ENCODE data around the gene EEFSEC. TPM values are rescaled to one million over a fixed set of nuclear protein-coding genes. Genes with fewer than 3 reads are reported as not detected.

Gene EEFSEC
- total RNA-seq, 1 donor from 2014 or later: 23.4 TPM

DNA sequence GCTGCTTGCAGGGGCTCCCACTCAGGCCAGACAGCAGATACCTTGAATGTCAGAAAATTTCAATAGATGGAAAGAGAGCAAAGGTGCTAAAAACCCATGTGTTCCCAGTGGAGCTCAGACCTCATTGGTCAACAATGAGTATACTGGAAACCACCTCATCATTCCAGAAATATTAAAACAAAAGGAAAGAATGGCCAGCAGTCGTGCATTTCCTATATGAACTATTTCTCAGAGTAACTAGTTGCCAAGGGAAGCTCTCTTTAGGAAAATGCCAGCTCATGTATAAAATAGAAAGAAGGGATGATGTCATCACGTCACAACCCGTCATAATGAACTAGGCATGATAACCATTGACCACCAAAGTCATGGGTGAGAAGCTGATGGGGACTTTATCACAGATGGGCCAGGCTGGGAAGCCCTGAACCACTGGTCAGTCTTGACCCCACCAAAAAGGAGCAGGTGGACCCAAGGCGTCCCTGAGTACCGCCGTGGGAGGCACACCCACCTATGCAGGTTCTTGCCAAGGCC lies 295.9 kb downstream of the EEFSEC start:
- Mint-ChIP-seq H3K4me3 (no peak overlapping the region), H3K36me3 (ENCODE audit: low read depth) (no peaks in the 10 kb centered on the region), H3K27ac (ENCODE audit: unreplicated experiment) (no peak overlapping the region), H3K4me1 (no peaks in the 10 kb centered on the region), H3K27me3 (ENCODE audit: low read depth) (peaks cover 69% of the 10 kb centered on the region), H3K9me3 (peaks cover 9% of the 10 kb centered on the region)
- no peak for TF ChIP-seq CTCF (conservative IDR thresholded peaks at IDR 0.05)
- DNase-seq (ENCODE audit: low read depth, low spot score): no peak

DNA sequence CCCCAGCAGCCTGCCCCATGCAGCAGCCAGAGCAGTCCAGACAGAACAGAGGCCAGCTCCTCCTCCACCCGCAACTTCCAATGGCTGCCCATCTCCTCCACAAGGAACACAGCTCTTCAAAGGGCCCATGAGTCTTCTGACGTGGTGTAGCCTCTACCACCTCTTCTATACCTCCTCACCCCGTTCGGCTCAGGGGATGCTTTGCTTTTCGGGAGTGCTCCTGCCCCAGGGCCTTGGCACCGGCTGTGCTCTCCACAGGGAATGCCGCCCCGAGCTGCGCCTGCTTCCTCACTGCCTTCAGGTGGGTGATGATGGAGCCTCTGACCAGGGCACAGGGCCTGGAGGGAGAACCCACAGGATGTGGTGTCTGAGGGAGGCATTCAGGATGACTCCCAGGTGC lies 298.8 kb downstream of the EEFSEC start:
- H3K27me3 Mint-ChIP-seq (ENCODE audit: low read depth): peaks cover 67% of the 10 kb centered on the region

DNA sequence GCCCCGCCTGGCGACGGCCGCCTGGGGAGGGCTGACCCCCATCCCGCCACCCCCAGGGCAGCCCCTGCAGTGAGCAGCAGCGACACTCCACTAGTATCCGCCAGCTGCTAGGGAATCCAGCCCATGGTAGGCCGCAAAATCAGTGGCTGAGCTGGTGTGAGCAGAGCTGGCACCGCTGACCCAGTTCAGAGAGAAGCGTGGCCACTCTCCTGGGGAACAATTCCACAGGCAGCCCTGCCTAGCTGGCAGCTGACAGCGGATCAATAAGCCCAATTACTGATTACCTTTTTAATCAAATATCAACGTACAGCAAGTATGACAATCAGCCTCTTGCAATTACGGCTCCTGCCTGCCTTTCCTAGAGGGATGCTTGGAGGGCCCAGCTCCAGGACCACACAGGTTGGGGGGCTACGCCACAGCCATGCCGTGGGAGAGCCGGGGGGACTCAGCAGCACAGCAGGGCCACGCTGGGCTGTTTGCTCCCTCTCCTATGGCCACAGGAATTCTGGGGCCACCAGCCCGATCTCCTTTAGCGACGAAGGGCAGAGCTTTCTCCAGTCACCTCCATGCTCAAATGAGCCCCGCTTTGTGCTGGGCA lies 299.5 kb downstream of the EEFSEC start:
- Mint-ChIP-seq H3K27ac (ENCODE audit: unreplicated experiment) (no peak overlapping the region), H3K4me1 (no peaks in the 10 kb centered on the region), H3K4me3 (no peak overlapping the region), H3K36me3 (ENCODE audit: low read depth) (no peaks in the 10 kb centered on the region), H3K9me3 (no peaks in the 10 kb centered on the region), H3K27me3 (ENCODE audit: low read depth) (peaks cover 60% of the 10 kb centered on the region)
- TF ChIP-seq CTCF (conservative IDR thresholded peaks at IDR 0.05): no peak
- DNase-seq (ENCODE audit: low read depth, low spot score): no peak

More for the DNA sequence above, 298.8 kb downstream of the EEFSEC start:
- DNase-seq (ENCODE audit: low read depth, low spot score): no peak
- H3K27ac Mint-ChIP-seq (ENCODE audit: unreplicated experiment): no peak overlapping the region
- TF ChIP-seq CTCF (conservative IDR thresholded peaks at IDR 0.05): no peak
- peaks cover 3% of the 10 kb centered on the region for H3K9me3 Mint-ChIP-seq
- no peaks in the 10 kb centered on the region for H3K36me3 Mint-ChIP-seq (ENCODE audit: low read depth)
- H3K4me3 Mint-ChIP-seq: no peak overlapping the region
- H3K4me1 Mint-ChIP-seq: no peaks in the 10 kb centered on the region

- no peak for DNase-seq (ENCODE audit: low read depth, low spot score)
- H3K4me1 Mint-ChIP-seq: no peaks in the 10 kb centered on the region
- no peak overlapping the region for H3K27ac Mint-ChIP-seq (ENCODE audit: unreplicated experiment)
- no peaks in the 10 kb centered on the region for H3K36me3 Mint-ChIP-seq (ENCODE audit: low read depth)
- H3K27me3 Mint-ChIP-seq (ENCODE audit: low read depth): peaks cover 56% of the 10 kb centered on the region
- TF ChIP-seq CTCF (conservative IDR thresholded peaks at IDR 0.05): no peak
- no peak overlapping the region for H3K4me3 Mint-ChIP-seq
- H3K9me3 Mint-ChIP-seq: no peaks in the 10 kb centered on the region
These were observed 300.4 kb downstream of the EEFSEC start for GRCh38 chr3:128453501-128454309.

GRCh38 chr3:128454310-128454618 lies 301.0 kb downstream of the EEFSEC start:
- H3K9me3 Mint-ChIP-seq: no peaks in the 10 kb centered on the region
- H3K4me3 Mint-ChIP-seq: no peak overlapping the region
- H3K36me3 Mint-ChIP-seq (ENCODE audit: low read depth): no peaks in the 10 kb centered on the region
- no peak for TF ChIP-seq CTCF (conservative IDR thresholded peaks at IDR 0.05)
- no peak for DNase-seq (ENCODE audit: low read depth, low spot score)
- no peak overlapping the region for H3K27ac Mint-ChIP-seq (ENCODE audit: unreplicated experiment)
- H3K27me3 Mint-ChIP-seq (ENCODE audit: low read depth): peaks cover 50% of the 10 kb centered on the region
- no peaks in the 10 kb centered on the region for H3K4me1 Mint-ChIP-seq
